ENCODE data around the gene UNC45A.

The UNC45A gene

GRCh38 chr15:90914305-90915080 lies 20.6 kb upstream of the UNC45A start:
- POLR2A ChIA-PET: interaction anchor here (0.8 to 1.4 kb wide), 5 partner anchors 8 to 40 kb away, joined by 3 to 4 read pairs (median 3); partner anchors contain the start of genes MAN2A2 and RCCD1
- no peaks in the 10 kb centered on the region for H3K9me3 ChIP-seq (ENCODE audit: control insufficient read depth, insufficient read depth, low read depth, low read length)
- no peaks in the 10 kb centered on the region for H3K4me1 ChIP-seq (ENCODE audit: control insufficient read depth, insufficient read depth, low read length)
- CTCF ChIA-PET: interaction anchor here (0.6 to 2.9 kb wide), 5 partner anchors 17 to 141 kb away, joined by 3 to 10 read pairs (median 3); partner anchors contain the start of genes HDDC3 and UNC45A
- no peak overlapping the region for H3K4me3 ChIP-seq (ENCODE audit: low read depth, low read length)
- H3K27ac ChIP-seq (ENCODE audit: extremely low read depth, low read depth, low read length): no peak overlapping the region
- TF ChIP-seq GFI1B (tag by site-specific recombination; IDR thresholded peaks at IDR 0.05) (no peak), ZSCAN23 (tag by site-specific recombination; IDR thresholded peaks at IDR 0.05) (no peak), ZNF223 (tag by site-specific recombination; IDR thresholded peaks at IDR 0.05) (no peak), INSM2 (tag by site-specific recombination; IDR thresholded peaks at IDR 0.05) (no peak)
- peaks cover 26 to 97% of the 10 kb centered on the region in 2 experiments for H3K36me3 ChIP-seq (ENCODE audit: control insufficient read depth in 2 of 2, insufficient read depth in 1 of 2, low read length in 2 of 2)

- POLR2A ChIA-PET: interaction anchor here (1.3 kb wide), 1 partner anchor 14 kb away, joined by 3 read pairs; no protein-coding TSS in a partner anchor
- H3K36me3 ChIP-seq (ENCODE audit: control insufficient read depth in 2 of 2, insufficient read depth in 1 of 2, low read length in 2 of 2): peaks cover 29 to 98% of the 10 kb centered on the region in 2 experiments
These were observed 19.8 kb upstream of the UNC45A start for GRCh38 chr15:90915216-90915807.

More at GRCh38 chr15:90915216-90915807, 19.8 kb upstream of the UNC45A start:
- H3K27ac ChIP-seq (ENCODE audit: extremely low read depth, low read depth, low read length): no peak overlapping the region
- no peak overlapping the region for H3K4me3 ChIP-seq (ENCODE audit: low read depth, low read length)
- CTCF ChIA-PET: interaction anchor here (0.6 to 2.9 kb wide), 4 partner anchors 16 to 1365 kb away, joined by 3 to 10 read pairs (median 4); partner anchors contain the start of gene UNC45A
- TF ChIP-seq ZNF677 (tag by site-specific recombination; IDR thresholded peaks at IDR 0.05): no peak
- TF ChIP-seq ELK4 (IDR thresholded peaks at IDR 0.05; ENCODE audit: borderline replicate concordance, low read depth, low read length): no peak
- no peak for TF ChIP-seq ZBTB8A (tag by site-specific recombination; IDR thresholded peaks at IDR 0.05)
- no peak for TF ChIP-seq ZNF10 (tag by site-specific recombination; IDR thresholded peaks at IDR 0.05)
- no peak for TF ChIP-seq ZFP37 (tag by site-specific recombination; IDR thresholded peaks at IDR 0.05)
- TF ChIP-seq ZNF514 (tag by site-specific recombination; IDR thresholded peaks at IDR 0.05): no peak
- TF ChIP-seq ZNF629 (tag by site-specific recombination; IDR thresholded peaks at IDR 0.05): no peak
- TF ChIP-seq ZEB2 (tag by site-specific recombination; IDR thresholded peaks at IDR 0.05): no peak
- no peak for TF ChIP-seq ZBTB6 (tag by site-specific recombination; IDR thresholded peaks at IDR 0.05)
- no peak for TF ChIP-seq ZBTB49 (tag by site-specific recombination; IDR thresholded peaks at IDR 0.05; ENCODE audit: low read depth)
- no peak for TF ChIP-seq REPIN1 (tag by site-specific recombination; IDR thresholded peaks at IDR 0.05; ENCODE audit: low read depth)
- no peak for TF ChIP-seq ZBTB1 (tag by site-specific recombination; IDR thresholded peaks at IDR 0.05)
- TF ChIP-seq ZSCAN5A (tag by site-specific recombination; IDR thresholded peaks at IDR 0.05): no peak
- H3K4me1 ChIP-seq (ENCODE audit: control insufficient read depth, insufficient read depth, low read length): no peaks in the 10 kb centered on the region
- no peaks in the 10 kb centered on the region for H3K9me3 ChIP-seq (ENCODE audit: control insufficient read depth, insufficient read depth, low read depth, low read length)
